ENCODE data around the gene PODXL. TPM values are rescaled to one million over a fixed set of nuclear protein-coding genes. Genes with fewer than 3 reads are reported as not detected.

The PODXL gene
- total and polyA plus RNA-seq, 2 donors (not counting 3 experiments of a cell fraction or from before 2014, with no cell fraction given): 86.4 to 156 TPM

DNA sequence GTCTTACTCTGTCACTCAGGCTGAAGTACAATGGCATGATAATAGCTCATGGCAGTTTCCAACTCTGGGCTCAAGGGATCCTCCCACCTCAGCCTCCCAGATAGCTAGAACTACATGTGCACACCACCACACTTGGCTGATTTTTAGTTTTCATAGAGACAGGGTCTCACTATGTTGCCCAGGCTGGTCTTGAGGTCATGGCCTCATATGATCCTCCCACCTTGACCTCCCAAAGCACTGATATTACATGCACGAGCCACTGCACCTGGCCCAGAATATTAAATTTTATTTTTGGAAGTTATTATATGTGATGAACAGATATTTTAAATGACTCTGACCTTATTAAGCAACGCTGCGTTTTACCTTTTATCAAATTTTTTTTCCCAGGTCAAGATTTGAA lies 94.4 kb downstream of the PODXL start:
- POLR2A ChIA-PET: no interaction called here
- Histone ChIP-seq H3K9me1 (replicated peaks; ENCODE audit: control insufficient read depth, extremely low read depth, insufficient read depth, low read length) (no peaks in the 10 kb centered on the region), H3K27ac (ENCODE audit: insufficient read depth, low read depth, low read length) (no peak overlapping the region), H3K9me3 (replicated peaks; ENCODE audit: control insufficient read depth, insufficient read depth, low read length) (no peaks in the 10 kb centered on the region), H4K20me1 (replicated peaks; ENCODE audit: control insufficient read depth, extremely low read depth, insufficient read depth, low read length) (no peaks in the 10 kb centered on the region), H3K4me1 (ENCODE audit: control insufficient read depth, extremely low read depth, insufficient read depth, low read length) (no peaks in the 10 kb centered on the region), H3K27me3 (ENCODE audit: control insufficient read depth in 2 of 2, insufficient read depth in 2 of 2, low read length in 2 of 2) (no peaks in the 10 kb centered on the region), H3K79me2 (ENCODE audit: control insufficient read depth, insufficient read depth, low read length) (no peaks in the 10 kb centered on the region), H3K9ac (replicated peaks; ENCODE audit: extremely low read depth, insufficient read depth, low read length) (no peak overlapping the region), H3K4me2 (ENCODE audit: insufficient read depth, low read length) (no peak overlapping the region), H3K36me3 (ENCODE audit: control insufficient read depth in 2 of 2, extremely low read depth in 1 of 2, insufficient read depth in 2 of 2, low read length in 2 of 2) (peaks cover 0 to 7% of the 10 kb centered on the region in 2 experiments), H3K4me3 (replicated peaks in 1 of 3; ENCODE audit: insufficient read depth in 1 of 3, low read depth in 1 of 3, low read length in 3 of 3) (no peak overlapping the region), H2AFZ (ENCODE audit: low read depth, low read length) (no peak overlapping the region)
- FAIRE-seq (no peak), DNase-seq (ENCODE audit: low read depth, low spot score) (no peak)
- dilution Hi-C loops (cut with MboI; ENCODE audit: extremely low pct_ligation_motif_present, low sequenced_read_pairs): no loop called here
- no TSS peak for BruUV-seq (replicated peaks)
- CTCF ChIA-PET: interaction anchor here (0.9 to 1.5 kb wide), 3 partner anchors 10 to 27 kb away, joined by 3 read pairs; no protein-coding TSS in a partner anchor
- TF ChIP-seq, protein P1, sequence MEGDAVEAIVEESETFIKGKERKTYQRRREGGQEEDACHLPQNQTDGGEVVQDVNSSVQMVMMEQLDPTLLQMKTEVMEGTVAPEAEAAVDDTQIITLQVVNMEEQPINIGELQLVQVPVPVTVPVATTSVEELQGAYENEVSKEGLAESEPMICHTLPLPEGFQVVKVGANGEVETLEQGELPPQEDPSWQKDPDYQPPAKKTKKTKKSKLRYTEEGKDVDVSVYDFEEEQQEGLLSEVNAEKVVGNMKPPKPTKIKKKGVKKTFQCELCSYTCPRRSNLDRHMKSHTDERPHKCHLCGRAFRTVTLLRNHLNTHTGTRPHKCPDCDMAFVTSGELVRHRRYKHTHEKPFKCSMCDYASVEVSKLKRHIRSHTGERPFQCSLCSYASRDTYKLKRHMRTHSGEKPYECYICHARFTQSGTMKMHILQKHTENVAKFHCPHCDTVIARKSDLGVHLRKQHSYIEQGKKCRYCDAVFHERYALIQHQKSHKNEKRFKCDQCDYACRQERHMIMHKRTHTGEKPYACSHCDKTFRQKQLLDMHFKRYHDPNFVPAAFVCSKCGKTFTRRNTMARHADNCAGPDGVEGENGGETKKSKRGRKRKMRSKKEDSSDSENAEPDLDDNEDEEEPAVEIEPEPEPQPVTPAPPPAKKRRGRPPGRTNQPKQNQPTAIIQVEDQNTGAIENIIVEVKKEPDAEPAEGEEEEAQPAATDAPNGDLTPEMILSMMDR (IDR thresholded peaks at IDR 0.05; ENCODE audit: extremely low read depth in 1 of 2, insufficient read depth in 1 of 2, low read depth in 1 of 2, low read length in 2 of 2): no peak
- TF ChIP-seq POLR2A (IDR thresholded peaks at IDR 0.05; ENCODE audit: low read depth, low read length) (no peak), EZH2 (IDR thresholded peaks at IDR 0.05; ENCODE audit: borderline replicate concordance, low read depth, low read length, severe bottlenecking) (no peak), GATA2 (IDR thresholded peaks at IDR 0.05; ENCODE audit: insufficient read depth, insufficient read length, low read depth, low read length) (no peak), MYC (IDR thresholded peaks at IDR 0.05; ENCODE audit: low read depth, low read length) (no peak), JUN (IDR thresholded peaks at IDR 0.05; ENCODE audit: borderline replicate concordance, insufficient read depth, insufficient read length, low read depth) (no peak), FOS (IDR thresholded peaks at IDR 0.05; ENCODE audit: borderline replicate concordance, insufficient read depth, low read length) (no peak), POLR2AphosphoS5 (IDR thresholded peaks at IDR 0.05; ENCODE audit: insufficient read depth, low read depth, low read length) (no peak)
- TF ChIP-seq, protein P2, sequence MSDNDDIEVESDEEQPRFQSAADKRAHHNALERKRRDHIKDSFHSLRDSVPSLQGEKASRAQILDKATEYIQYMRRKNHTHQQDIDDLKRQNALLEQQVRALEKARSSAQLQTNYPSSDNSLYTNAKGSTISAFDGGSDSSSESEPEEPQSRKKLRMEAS (IDR thresholded peaks at IDR 0.05; ENCODE audit: insufficient read depth, insufficient read length): no peak
- intact Hi-C loops (cut with micrococcal nuclease): no loop called here

Measured in endothelial cell of umbilical vein (primary cell).